Sigmoid colon (tissue), 4 donors: Measurements from ENCODE around the gene MYO15A.

ENCODE experiments used
- CTCF ChIP-seq, 4 experiments: fragments of 450-650 bp in 3 of 4; fragments of 200-600 bp in 1 of 4; IDR thresholded peaks; one replicate each; pipeline ENCODE4 v1.5.1; 2016 to 2019; ENCODE audit warnings: antibody characterized with exemption in 4 of 4, mild to moderate bottlenecking in 3 of 4, moderate library complexity in 2 of 4
- EP300 ChIP-seq, 4 donors: sonication (generic); formaldehyde crosslinking; IDR thresholded peaks; one replicate each; pipeline ENCODE4 v1.6.1; 2017; ENCODE audit warnings: antibody characterized with exemption in 4 of 4
- POLR2A ChIP-seq, 2 donors: fragments of 450-650 bp; IDR thresholded peaks; one replicate each; pipeline ENCODE4 v1.6.1; 2016; ENCODE audit warnings: antibody characterized with exemption in 2 of 2, mild to moderate bottlenecking in 2 of 2, moderate library complexity in 2 of 2

DNA sequence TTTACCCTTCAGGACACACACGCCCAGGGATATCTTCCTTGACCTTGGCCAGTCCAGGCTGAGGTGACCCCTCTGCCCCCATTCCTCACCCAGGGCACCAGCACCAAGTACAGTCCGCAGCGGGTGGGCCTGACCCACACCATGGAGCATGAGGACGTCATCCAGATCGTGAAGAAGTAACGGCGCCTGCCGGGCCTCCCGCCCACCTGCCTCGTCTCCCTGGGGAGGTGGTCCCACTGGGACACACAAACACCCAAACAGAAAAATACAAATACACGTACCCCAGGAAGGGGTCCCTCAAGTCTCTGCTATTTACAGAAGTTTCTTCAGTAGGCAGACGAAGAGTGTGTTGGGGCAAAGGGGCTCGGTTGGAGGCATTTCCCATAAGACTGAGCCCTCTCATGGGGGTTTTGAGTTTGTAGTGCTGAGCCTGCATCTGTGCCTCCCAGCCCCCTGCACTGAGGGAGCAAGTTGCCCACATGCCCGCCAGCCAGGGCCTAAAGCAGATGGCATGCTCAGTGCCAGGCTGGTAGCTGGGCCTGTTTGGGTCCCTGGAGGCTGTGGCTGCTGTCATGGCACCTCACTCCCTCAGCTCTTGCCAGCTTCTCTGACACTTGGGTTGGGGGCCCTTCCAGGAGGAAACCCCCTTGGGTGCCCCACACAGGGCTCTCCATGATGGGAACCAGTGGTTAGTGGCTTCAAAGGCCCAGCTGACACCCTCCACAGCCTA lies 1.3 kb upstream of the MYO15A start:
- TF ChIP-seq CTCF (IDR thresholded peaks at IDR 0.05), result no peak
- TF ChIP-seq POLR2A (IDR thresholded peaks at IDR 0.05), result no peak
- no peak for TF ChIP-seq EP300 (IDR thresholded peaks at IDR 0.05)
